ENCODE results near the gene RAB33B. TPM values are rescaled to one million over a fixed set of nuclear protein-coding genes. Genes with fewer than 3 reads are reported as not detected.

RAB33B gene
- total RNA-seq, 1 donor from 2014 or later: 5.0 TPM

GRCh38 chr4:139503622-139504166 lies 49.8 kb downstream of the RAB33B start:
- Mint-ChIP-seq H3K9me3 (ENCODE audit: unreplicated experiment) (peaks cover 2% of the 10 kb centered on the region), H3K27me3 (ENCODE audit: unreplicated experiment) (peaks cover 1% of the 10 kb centered on the region)
- TF ChIP-seq, protein P1, sequence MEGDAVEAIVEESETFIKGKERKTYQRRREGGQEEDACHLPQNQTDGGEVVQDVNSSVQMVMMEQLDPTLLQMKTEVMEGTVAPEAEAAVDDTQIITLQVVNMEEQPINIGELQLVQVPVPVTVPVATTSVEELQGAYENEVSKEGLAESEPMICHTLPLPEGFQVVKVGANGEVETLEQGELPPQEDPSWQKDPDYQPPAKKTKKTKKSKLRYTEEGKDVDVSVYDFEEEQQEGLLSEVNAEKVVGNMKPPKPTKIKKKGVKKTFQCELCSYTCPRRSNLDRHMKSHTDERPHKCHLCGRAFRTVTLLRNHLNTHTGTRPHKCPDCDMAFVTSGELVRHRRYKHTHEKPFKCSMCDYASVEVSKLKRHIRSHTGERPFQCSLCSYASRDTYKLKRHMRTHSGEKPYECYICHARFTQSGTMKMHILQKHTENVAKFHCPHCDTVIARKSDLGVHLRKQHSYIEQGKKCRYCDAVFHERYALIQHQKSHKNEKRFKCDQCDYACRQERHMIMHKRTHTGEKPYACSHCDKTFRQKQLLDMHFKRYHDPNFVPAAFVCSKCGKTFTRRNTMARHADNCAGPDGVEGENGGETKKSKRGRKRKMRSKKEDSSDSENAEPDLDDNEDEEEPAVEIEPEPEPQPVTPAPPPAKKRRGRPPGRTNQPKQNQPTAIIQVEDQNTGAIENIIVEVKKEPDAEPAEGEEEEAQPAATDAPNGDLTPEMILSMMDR (IDR thresholded peaks at IDR 0.05; ENCODE audit: partially characterized antibody, unreplicated experiment): no peak

DNA sequence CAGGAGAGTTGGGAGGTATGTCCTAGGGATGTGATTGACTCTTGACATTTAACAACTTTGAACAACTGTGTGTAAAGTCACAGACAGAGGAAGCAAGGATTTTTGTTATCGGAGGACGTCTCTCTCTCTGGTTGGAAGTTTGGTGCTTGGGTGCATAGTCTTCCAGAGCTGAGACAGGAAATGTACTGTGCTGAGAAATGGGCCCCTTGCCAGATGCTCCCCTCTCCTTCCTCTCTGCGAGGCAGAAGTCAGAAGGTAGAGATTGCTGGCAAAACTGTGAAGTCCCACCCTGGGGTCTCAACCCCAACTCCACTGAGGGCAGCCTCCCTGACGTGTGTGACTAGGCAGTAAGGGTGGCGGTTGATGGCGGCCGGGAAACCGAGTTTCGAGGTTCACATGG lies 52.9 kb downstream of the RAB33B start:
- Mint-ChIP-seq H3K4me3 (ENCODE audit: unreplicated experiment) (no peak overlapping the region), H3K4me1 (ENCODE audit: low read depth, unreplicated experiment) (peaks cover 8% of the 10 kb centered on the region), H3K36me3 (ENCODE audit: unreplicated experiment) (no peaks in the 10 kb centered on the region), H3K27me3 (ENCODE audit: unreplicated experiment) (peaks cover 1% of the 10 kb centered on the region), H3K9me3 (ENCODE audit: unreplicated experiment) (peaks cover 2% of the 10 kb centered on the region), H3K27ac (ENCODE audit: unreplicated experiment) (no peak overlapping the region)
- TF ChIP-seq, protein P1 (IDR thresholded peaks at IDR 0.05; ENCODE audit: partially characterized antibody, unreplicated experiment): no peak
- DNase-seq: no peak

More at GRCh38 chr4:139503622-139504166, 49.8 kb downstream of the RAB33B start:
- no peak for DNase-seq
- no peak overlapping the region for H3K4me3 Mint-ChIP-seq (ENCODE audit: unreplicated experiment)
- no peak overlapping the region for H3K27ac Mint-ChIP-seq (ENCODE audit: unreplicated experiment)
- peaks cover 4% of the 10 kb centered on the region for H3K4me1 Mint-ChIP-seq (ENCODE audit: low read depth, unreplicated experiment)
- H3K36me3 Mint-ChIP-seq (ENCODE audit: unreplicated experiment): no peaks in the 10 kb centered on the region

- Mint-ChIP-seq H3K27ac (ENCODE audit: unreplicated experiment) (no peak overlapping the region), H3K9me3 (ENCODE audit: unreplicated experiment) (no peaks in the 10 kb centered on the region), H3K4me1 (ENCODE audit: low read depth, unreplicated experiment) (peaks cover 10% of the 10 kb centered on the region), H3K27me3 (ENCODE audit: unreplicated experiment) (no peaks in the 10 kb centered on the region), H3K4me3 (ENCODE audit: unreplicated experiment) (peak overlapping the region; percentile 4), H3K36me3 (ENCODE audit: unreplicated experiment) (no peaks in the 10 kb centered on the region)
- no peak for DNase-seq
- TF ChIP-seq, protein P1 (IDR thresholded peaks at IDR 0.05; ENCODE audit: partially characterized antibody, unreplicated experiment): no peak
Measured at GRCh38 chr4:139508581-139509237, 54.8 kb downstream of the RAB33B start.

- Mint-ChIP-seq H3K4me1 (ENCODE audit: low read depth, unreplicated experiment) (peaks cover 10% of the 10 kb centered on the region), H3K27me3 (ENCODE audit: unreplicated experiment) (no peaks in the 10 kb centered on the region), H3K36me3 (ENCODE audit: unreplicated experiment) (no peaks in the 10 kb centered on the region), H3K27ac (ENCODE audit: unreplicated experiment) (no peak overlapping the region), H3K9me3 (ENCODE audit: unreplicated experiment) (peaks cover 3% of the 10 kb centered on the region), H3K4me3 (ENCODE audit: unreplicated experiment) (no peak overlapping the region)
- TF ChIP-seq, protein P1 (IDR thresholded peaks at IDR 0.05; ENCODE audit: partially characterized antibody, unreplicated experiment): no peak
- no peak for DNase-seq
Measured at GRCh38 chr4:139509727-139510410, 55.9 kb downstream of the RAB33B start.

- Mint-ChIP-seq H3K36me3 (ENCODE audit: unreplicated experiment) (no peaks in the 10 kb centered on the region), H3K27me3 (ENCODE audit: unreplicated experiment) (no peaks in the 10 kb centered on the region), H3K9me3 (ENCODE audit: unreplicated experiment) (peaks cover 3% of the 10 kb centered on the region), H3K4me1 (ENCODE audit: low read depth, unreplicated experiment) (peaks cover 10% of the 10 kb centered on the region), H3K27ac (ENCODE audit: unreplicated experiment) (no peak overlapping the region), H3K4me3 (ENCODE audit: unreplicated experiment) (no peak overlapping the region)
- no peak for DNase-seq
- TF ChIP-seq, protein P1 (IDR thresholded peaks at IDR 0.05; ENCODE audit: partially characterized antibody, unreplicated experiment): no peak
Measured at GRCh38 chr4:139511320-139511719, 57.4 kb downstream of the RAB33B start.

Measured in glutamatergic neuron (in vitro differentiated cells).